ENCODE data around the gene SLC9A4. TPM values are rescaled to one million over a fixed set of nuclear protein-coding genes. Genes with fewer than 3 reads are reported as not detected.
A peak's percentile ranks its signal among the peaks of the same experiment; 100 is the strongest.

SLC9A4 gene
- total and polyA plus RNA-seq, 2 of the 4 experiments (the other 2 are of a cell fraction), result not detected

- no peak overlapping the region for H3K4me2 ChIP-seq (ENCODE audit: low read depth, low read length)
- CTCF ChIA-PET, result interaction anchor here (0.6 kb wide), 1 partner anchor 1052 kb away, joined by 3 read pairs; no protein-coding TSS in a partner anchor
- ATAC-seq (ENCODE audit: low read depth) (peak; percentile 98), DNase-seq (peak; percentile 89)
- no peaks in the 10 kb centered on the region for H3K9me1 ChIP-seq (ENCODE audit: insufficient read depth, low read length)
- H2AFZ ChIP-seq (replicated peaks; ENCODE audit: low read length, poor library complexity), result no peak overlapping the region
- no peaks in the 10 kb centered on the region for H3K36me3 ChIP-seq (ENCODE audit: control insufficient read depth, insufficient read depth, low read length)
- no peak overlapping the region; the same call in 1 of the 2 replicates for H4K5ac ChIP-seq (ENCODE audit: low read depth, low read length)
- POLR2A ChIA-PET (ENCODE audit: unreplicated experiment), result interaction anchor here (0.5 kb wide), 1 partner anchor 123 kb away, joined by 4 read pairs; no protein-coding TSS in a partner anchor
- peak overlapping the region; percentile 33; the same call in 1 of the 2 replicates for H3K18ac ChIP-seq (ENCODE audit: low read depth, low read length)
- in situ Hi-C loops (cut with MboI; ENCODE audit: low sequenced_read_pairs), result no loop called here
- no peak overlapping the region for H2BK5ac ChIP-seq (ENCODE audit: low read depth, low read length, poor library complexity, severe bottlenecking)
- intact Hi-C loops (cut with micrococcal nuclease), result no loop called here
- H2AK9ac ChIP-seq (replicated peaks; ENCODE audit: low read depth, low read length, poor library complexity), result no peak overlapping the region
- no peak overlapping the region for H3K23ac ChIP-seq (ENCODE audit: low read depth, low read length)
- no peaks in the 10 kb centered on the region for H3K9me3 ChIP-seq (ENCODE audit: control insufficient read depth, insufficient read depth, low read length)
- dilution Hi-C loops (cut with HindIII; ENCODE audit: low sequenced_read_pairs, unreplicated experiment), result no loop called here
- no peaks in the 10 kb centered on the region for H4K20me1 ChIP-seq (ENCODE audit: insufficient read depth, low read length)
- no TSS peak for BruUV-seq (replicated peaks)
- peak overlapping the region; percentile 30 for H2BK20ac ChIP-seq (ENCODE audit: low read depth, low read length)
- no peaks in the 10 kb centered on the region for H3K79me1 ChIP-seq (ENCODE audit: low read depth in 1 of 2, low read length in 2 of 2)
- no peak overlapping the region for H3K4me3 ChIP-seq (ENCODE audit: insufficient read depth, low read depth, low read length)
- no peak overlapping the region for H2AK5ac ChIP-seq (ENCODE audit: low read depth, low read length)
- no peak overlapping the region for H3K9ac ChIP-seq (ENCODE audit: low read depth, low read length)
- peak overlapping the region; percentile 2 for H3K4ac ChIP-seq (ENCODE audit: low read depth, low read length)
- peak overlapping the region in 1 of 2 experiments; percentile 23; a peak in 1 of 4 replicates for H4K8ac ChIP-seq (ENCODE audit: low read depth in 2 of 2, low read length in 2 of 2)
- no peaks in the 10 kb centered on the region; the same call in 1 of the 2 replicates for H3K27me3 ChIP-seq (ENCODE audit: control insufficient read depth, insufficient read depth, low read length)
- H3K56ac ChIP-seq (ENCODE audit: extremely low read depth, insufficient read depth, low read length), result no peak overlapping the region
- H3K4me1 ChIP-seq (ENCODE audit: control insufficient read depth, insufficient read depth, low read length), result peaks cover 7% of the 10 kb centered on the region; the same call in 1 of the 2 replicates
- 100% methylated on average over 1 of the region's 7 CpGs; no CpG with 5 or more reads in 1 of the 2 experiments for WGBS, 2 experiments (ENCODE audit: extremely low coverage in 2 of 2, insufficient read length in 1 of 2)
- TF ChIP-seq FOS (IDR thresholded peaks at IDR 0.05; ENCODE audit: low read depth, low read length) (peak; percentile 89), CEBPB (IDR thresholded peaks at IDR 0.05; ENCODE audit: low read depth, low read length) (peak; percentile 54; the same call in 1 of the 2 replicates), RCOR1 (IDR thresholded peaks at IDR 0.05; ENCODE audit: insufficient replicate concordance, low read length) (no peak)
- H3K14ac ChIP-seq (replicated peaks; ENCODE audit: low read depth, low read length), result no peak overlapping the region
- H4K91ac ChIP-seq (ENCODE audit: insufficient read depth, low read depth, low read length), result 0 out of 2 replicates have a peak overlapping the region, but pooled peaks have one; percentile 9
- peak overlapping the region; percentile 8; the same call in 1 of the 2 replicates for H3K27ac ChIP-seq (ENCODE audit: insufficient read depth, low read length)
- peak overlapping the region; percentile 42 for H2BK120ac ChIP-seq (ENCODE audit: low read depth, low read length)
- no peak overlapping the region; the same call in 2 of the 3 replicates for H2BK15ac ChIP-seq (ENCODE audit: low read depth, low read length)
Observed at GRCh38 chr2:102514061-102514785, 41.2 kb downstream of the SLC9A4 start.
